Right ventricle myocardium inferior (tissue), 1 donor: ENCODE data around the gene ULK4. TPM values are rescaled to one million over a fixed set of nuclear protein-coding genes. Genes with fewer than 3 reads are reported as not detected.

ENCODE experiments used
- ATAC-seq: fragments of 200-7000 bp; cut with Tn5 transposase; one replicate; pipeline ENCODE4 v1.9.1; 2020; ENCODE audit warnings: mild to moderate bottlenecking, moderate library complexity
- DNase-seq: peaks from one replicate; pipeline ENCODE4 v3.0.0; 2021; ENCODE audit errors: missing footprints
- intact Hi-C: fragments of 100-400 bp; cut with DNase I; formaldehyde crosslinking; loops from one replicate; pipeline ENCODE4 v1.11.0; 2022
- total RNA-seq: library from RNA; stranded (reverse); fragmentation: NEBNext Ultra II Directional; extraction: Animal tissue kit (Norgen Biotek cat#: 25700); gene quantifications from one replicate; pipeline ENCODE4 v1.2.1, GENCODE V29; 2021
- donor health status: DM: no; HTN: yes; CAD: no; lungs with severe emphysema.

Gene ULK4
- total RNA-seq, 1 donor from 2014 or later, result 4.6 TPM

DNA sequence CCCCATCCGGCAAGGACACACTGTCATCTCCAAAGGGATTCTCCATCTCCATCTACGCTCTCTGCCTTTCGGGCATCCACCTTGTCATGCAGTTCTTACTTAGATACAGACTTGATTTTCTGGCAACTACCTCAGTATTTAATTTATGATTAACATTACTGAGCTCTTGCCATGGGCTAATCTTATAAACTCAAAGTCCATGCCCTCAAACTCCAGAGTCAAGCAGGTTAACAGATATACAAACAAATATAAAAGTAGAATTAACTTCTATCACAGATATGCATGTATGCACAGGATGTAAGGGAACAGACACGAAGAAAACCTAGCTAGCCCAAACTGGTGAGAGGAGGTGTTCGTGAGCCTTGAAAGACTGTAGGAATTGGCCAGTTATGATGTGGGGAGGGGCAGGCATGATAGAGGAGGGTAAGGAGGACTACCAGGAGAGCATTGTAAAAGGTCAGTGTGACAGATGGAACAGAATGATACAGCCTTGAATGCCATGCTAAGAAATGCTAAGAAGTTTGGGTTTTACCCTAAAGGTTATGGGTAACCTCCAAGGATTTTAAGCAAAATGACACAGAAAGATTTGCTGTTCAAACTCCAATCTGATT, 334.3 kb downstream of the ULK4 start:
- ATAC-seq (no peak), DNase-seq (no peak)
- intact Hi-C loops, result no loop called here

DNA sequence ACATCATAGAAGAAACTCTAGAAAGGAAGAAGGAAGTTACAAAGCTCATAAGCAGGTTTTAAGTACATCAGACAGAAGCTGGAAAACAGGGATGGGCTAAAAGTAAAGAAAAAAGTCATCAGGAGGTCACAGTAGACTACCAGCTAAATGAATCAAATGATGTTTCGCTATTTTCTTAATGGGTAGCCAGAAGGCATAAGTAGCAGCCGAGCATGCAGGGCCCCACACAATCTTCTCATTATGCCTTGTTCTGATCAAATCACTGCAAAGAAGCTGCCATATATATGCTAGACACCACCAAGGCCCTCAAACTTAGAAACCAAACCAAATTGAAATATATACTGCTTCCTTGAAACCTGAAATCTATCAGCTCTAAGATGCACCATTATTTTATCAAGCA, 349.1 kb downstream of the ULK4 start:
- no peak for ATAC-seq
- intact Hi-C loops, result no loop called here
- DNase-seq, result no peak

DNA sequence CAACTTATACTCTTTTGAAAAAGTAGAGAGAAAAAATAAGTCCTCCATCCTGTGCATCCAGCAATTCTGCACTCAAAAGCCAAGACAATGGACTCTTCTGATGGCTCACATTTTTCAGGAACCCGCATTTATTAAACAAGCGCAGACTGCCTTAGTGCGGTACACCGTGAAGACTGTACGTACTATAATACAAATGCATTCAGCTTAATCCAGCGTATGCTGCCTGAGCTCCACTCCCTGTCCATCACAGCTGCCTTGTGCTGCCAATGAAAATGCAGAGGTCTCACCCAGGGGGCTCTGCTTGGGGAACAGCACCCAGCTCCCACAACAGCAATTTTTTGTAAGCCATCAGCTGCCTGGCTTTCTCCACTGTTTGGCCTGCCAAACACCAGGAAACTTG, 350.9 kb downstream of the ULK4 start:
- ATAC-seq (no peak), DNase-seq (no peak)
- intact Hi-C loops, result no loop called here

DNA sequence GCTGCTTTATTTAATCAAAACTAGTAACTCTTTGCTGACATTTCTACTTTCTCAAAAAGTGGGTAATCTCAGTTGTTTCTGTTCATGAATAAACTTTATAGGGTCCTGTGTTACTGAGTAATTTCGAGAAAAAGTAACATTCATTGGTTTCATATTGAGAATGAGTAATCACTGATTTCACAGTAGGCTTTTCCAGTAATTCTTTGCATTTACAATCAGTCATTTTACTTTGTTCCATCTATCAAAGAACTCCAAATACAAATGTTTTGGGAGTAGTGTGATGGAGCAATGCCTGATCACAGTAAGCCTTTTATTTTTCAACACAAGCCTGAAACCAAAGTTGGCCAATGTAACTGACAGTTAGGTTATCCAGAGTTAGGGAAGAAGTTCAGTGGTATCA, 353.6 kb downstream of the ULK4 start:
- DNase-seq (no peak), ATAC-seq (no peak)
- intact Hi-C loops, result no loop called here

DNA sequence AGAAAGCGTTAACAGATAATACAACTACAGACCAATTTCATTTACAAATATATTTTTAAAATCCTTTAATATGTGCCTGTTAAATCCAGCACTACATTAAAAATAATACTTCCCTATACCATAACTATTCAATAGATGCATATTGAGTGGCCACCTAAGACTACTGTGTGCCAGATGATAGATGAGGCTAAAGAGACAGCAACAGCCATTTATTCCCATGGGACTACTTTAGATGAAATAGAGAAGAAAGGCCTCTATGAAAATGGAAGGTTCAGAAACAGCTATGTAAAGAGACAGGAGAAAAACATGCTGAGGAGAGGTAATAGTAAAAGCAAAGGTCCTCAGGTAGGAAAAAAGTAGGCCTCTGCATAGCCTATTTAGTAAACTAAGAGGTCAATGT, 358.1 kb downstream of the ULK4 start:
- DNase-seq (no peak), ATAC-seq (no peak)
- intact Hi-C loops, result no loop called here

- intact Hi-C loops, result no loop called here
- no peak for ATAC-seq
- DNase-seq, result no peak
Observed at GRCh38 chr3:41602121-41602520, 359.8 kb downstream of the ULK4 start.

GRCh38 chr3:41601404-41601987, 360.4 kb downstream of the ULK4 start:
- no peak for DNase-seq
- ATAC-seq, result no peak
- intact Hi-C loops, result no loop called here

DNA sequence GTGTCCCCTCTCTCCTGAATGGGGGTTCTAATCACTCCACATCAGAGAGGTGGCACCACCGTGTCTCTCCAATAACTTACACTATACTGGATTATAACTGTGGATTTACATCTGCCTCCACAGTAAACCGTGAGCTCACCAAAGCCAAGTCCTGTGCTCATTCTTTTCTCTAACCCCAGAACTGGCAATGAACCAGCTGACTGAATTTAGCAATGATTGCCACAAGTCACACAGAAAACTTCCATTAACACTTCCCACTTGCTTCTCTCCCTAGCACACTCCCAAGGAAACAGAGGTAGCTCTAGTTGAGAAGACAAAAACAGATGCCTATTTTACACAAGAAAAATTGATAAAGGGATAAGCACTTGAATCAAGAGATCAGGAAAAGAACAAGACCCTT, 361.3 kb downstream of the ULK4 start:
- ATAC-seq, result no peak
- intact Hi-C loops, result no loop called here
- no peak for DNase-seq

DNA sequence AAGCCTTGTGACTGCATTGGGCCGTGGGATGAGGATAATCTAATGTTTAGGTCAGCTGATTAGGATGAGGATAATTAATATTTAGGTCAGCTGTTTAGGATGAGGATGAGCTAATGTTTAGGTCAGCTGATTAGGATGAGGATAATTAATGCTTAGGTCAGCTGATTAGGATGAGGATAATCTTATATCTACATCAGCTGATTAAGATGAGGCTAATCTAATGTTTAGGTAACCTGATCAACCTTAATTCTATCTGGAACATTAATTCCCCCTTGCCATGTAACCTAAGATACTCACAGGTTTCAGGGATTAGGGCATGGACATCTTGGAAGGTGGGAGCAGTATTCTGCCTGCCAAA, 362.8 kb downstream of the ULK4 start:
- DNase-seq (no peak), ATAC-seq (no peak)
- intact Hi-C loops, result no loop called here

DNA sequence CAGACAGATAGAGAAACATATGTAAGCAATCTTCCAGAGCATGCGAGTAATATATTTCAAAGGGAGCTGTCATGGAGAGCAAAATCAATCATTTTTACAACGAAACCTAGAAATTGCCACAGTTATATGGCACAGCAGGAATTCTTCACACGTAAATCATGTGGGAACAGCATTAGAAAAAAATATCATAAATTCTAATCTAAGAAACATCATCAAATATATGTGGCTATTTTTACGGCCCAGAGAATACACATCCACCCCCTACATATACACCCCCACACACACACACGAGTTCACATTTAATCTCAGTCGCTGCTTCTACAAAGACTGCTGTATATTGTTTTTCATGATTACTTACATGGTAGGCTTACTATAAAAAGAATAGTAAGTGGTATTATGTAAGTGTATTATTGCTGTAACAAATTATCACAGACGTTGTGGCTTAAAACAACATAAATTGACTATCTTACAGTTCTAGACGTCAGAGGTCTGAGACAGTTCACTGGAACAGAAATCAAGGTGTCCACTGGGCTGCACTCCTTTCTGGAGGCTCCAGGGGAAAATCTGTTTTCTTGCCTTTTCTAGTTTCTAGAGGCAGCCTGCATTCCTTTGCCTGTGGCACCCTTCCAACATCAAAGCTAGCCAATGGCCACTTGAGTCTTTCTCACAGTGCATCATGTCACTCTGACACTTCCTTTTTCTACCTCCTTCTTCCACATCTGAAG, 363.3 kb downstream of the ULK4 start:
- intact Hi-C loops, result no loop called here
- ATAC-seq (no peak), DNase-seq (no peak)

DNA sequence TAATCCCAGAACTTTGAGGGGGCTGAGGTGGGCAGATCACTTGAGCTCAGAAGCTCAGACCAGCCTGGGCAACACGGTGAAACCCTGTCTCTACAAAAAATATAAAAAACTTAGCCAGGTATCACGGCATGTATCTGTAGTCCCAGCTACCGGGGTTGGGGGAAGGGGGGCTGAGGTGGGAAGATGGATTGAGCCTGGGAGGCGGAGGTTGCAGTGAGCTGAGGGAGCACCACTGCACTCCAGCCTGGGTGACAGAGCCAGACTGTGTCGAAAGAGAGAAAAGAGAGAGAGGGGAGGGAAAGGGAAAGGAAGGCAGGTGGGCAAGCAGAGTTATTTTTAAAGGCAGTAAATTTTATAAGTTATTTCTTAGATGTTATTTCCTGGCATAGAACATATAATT, 368.1 kb downstream of the ULK4 start:
- intact Hi-C loops, result no loop called here
- DNase-seq, result no peak
- no peak for ATAC-seq

- DNase-seq, result no peak
- intact Hi-C loops, result no loop called here
- ATAC-seq, result no peak
Observed at GRCh38 chr3:41592753-41593510, 369.0 kb downstream of the ULK4 start.

DNA sequence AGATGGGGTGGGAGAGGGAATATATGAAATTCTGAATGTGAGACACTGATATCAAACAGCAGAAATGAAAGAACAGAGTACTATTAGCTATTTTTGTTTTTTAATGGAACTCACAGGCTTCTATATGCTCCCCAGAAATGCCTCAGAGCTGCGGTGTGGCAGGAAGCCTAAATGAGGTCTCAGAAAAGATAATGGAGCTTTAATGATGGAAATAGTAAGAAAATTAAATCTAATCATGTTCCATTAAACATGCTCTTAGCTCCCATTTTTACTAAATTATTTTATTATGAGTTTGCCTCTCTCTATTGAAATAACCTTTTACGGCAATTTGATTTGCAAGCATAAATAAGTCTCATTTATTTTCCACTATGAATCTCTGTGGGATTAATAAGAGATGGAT, 378.9 kb downstream of the ULK4 start:
- no peak for ATAC-seq
- no peak for DNase-seq
- intact Hi-C loops, result no loop called here

DNA sequence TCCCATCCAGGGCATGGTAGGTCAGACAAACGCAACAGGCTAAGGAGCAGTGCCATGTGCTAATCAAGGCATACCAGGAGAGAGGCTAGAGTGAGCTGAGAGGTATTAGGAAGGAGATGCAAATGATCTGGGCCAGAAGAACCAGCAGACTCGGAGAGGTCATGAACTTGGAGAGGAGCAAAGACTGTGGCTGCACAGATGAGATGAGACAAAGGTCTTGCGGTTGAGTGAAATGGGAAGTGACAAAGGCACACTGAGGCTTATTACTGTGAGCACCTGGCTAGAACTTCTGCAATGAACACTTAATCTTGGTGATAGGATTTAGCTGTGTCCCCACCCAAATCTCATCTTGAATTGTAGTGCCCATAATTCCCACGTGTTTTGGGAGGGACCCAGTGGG, 380.2 kb downstream of the ULK4 start:
- no peak for ATAC-seq
- intact Hi-C loops, result no loop called here

GRCh38 chr3:41580274-41580959, 381.5 kb downstream of the ULK4 start:
- intact Hi-C loops, result no loop called here
- no peak for DNase-seq
- ATAC-seq, result no peak

More for the DNA sequence above, 380.2 kb downstream of the ULK4 start:
- DNase-seq, result no peak

GRCh38 chr3:41579861-41580260, 382.0 kb downstream of the ULK4 start:
- intact Hi-C loops, result no loop called here

GRCh38 chr3:41578798-41579197, 383.1 kb downstream of the ULK4 start:
- DNase-seq (no peak), ATAC-seq (no peak)
- intact Hi-C loops, result no loop called here

More at GRCh38 chr3:41579861-41580260, 382.0 kb downstream of the ULK4 start:
- DNase-seq (no peak), ATAC-seq (no peak)

GRCh38 chr3:41575724-41576123, 386.2 kb downstream of the ULK4 start:
- DNase-seq, result no peak
- peak; percentile 92 for ATAC-seq
- intact Hi-C loops, result no loop called here

DNA sequence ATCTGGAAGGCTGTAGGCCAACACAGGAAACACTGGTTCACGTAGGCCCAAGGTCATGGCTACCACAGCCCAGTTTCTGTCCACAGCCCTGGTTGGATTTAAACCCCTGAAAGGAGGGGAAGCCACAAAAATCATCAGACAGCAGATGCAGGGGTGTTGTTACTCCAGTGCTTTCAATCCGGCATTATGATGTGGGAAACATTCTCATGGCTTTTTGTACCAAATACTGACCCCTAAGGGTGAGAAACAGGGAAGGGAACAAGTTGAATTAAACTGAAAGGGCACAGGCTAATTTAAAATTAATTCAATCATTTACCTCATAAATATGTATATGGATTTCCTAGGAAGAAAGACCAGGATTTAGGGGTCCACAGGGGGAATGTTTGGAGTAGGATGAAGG, 387.0 kb downstream of the ULK4 start:
- DNase-seq (no peak), ATAC-seq (no peak)
- intact Hi-C loops, result no loop called here
